OCI-LY1 (cell line): ENCODE measurements around the gene MED13L.

Experiments
- H2AFZ ChIP-seq: fragments of 200-600 bp; sonication (generic), shearing (Covaris generic); 2 replicates; pipeline ENCODE4 v1.6.0; 2014; ENCODE audit warnings: antibody characterized with exemption, mild to moderate bottlenecking, low read length
- H3F3A ChIP-seq: fragments of 200-600 bp; sonication (generic), shearing (Covaris generic); 2 replicates; pipeline ENCODE4 v1.6.0; 2014; ENCODE audit warnings: mild to moderate bottlenecking, antibody characterized with exemption, low read length, moderate library complexity; ENCODE audit not compliant: insufficient read depth
- H3K27ac ChIP-seq: fragments of 200-600 bp; sonication (generic); 2 replicates; pipeline ENCODE4 v1.5.1; 2014; ENCODE audit warnings: low read length, mixed run types, mild to moderate bottlenecking, low read depth; ENCODE audit not compliant: poor library complexity, severe bottlenecking
- H3K27me3 ChIP-seq: fragments of 200-600 bp; sonication (generic); 2 replicates; pipeline ENCODE4 v1.6.0; 2014; ENCODE audit warnings: antibody characterized with exemption, mild to moderate bottlenecking, low read length, moderate library complexity; ENCODE audit not compliant: insufficient read depth
- H3K36me3 ChIP-seq: fragments of 200-600 bp; sonication (generic); 2 replicates; pipeline ENCODE4 v1.6.1; 2014; ENCODE audit warnings: mild to moderate bottlenecking, antibody characterized with exemption, low read length, moderate library complexity, mixed read lengths; ENCODE audit not compliant: insufficient read depth
- H3K4me1 ChIP-seq: fragments of 200-600 bp; sonication (generic); 2 replicates; pipeline ENCODE4 v1.5.1; 2014; ENCODE audit warnings: mild to moderate bottlenecking, low read length, moderate library complexity; ENCODE audit not compliant: insufficient read depth, severe bottlenecking
- H3K4me2 ChIP-seq: fragments of 200-600 bp; sonication (generic), shearing (Covaris generic); 2 replicates; pipeline ENCODE4 v1.6.1; 2014; ENCODE audit warnings: low read length
- H3K4me3 ChIP-seq: fragments of 200-600 bp; sonication (generic); 2 replicates; pipeline ENCODE4 v1.5.1; 2014; ENCODE audit warnings: low read length, low read depth, mild to moderate bottlenecking, mixed read lengths; ENCODE audit not compliant: poor library complexity, severe bottlenecking
- H3K79me2 ChIP-seq: fragments of 200-600 bp; shearing (Covaris generic); 2 replicates; pipeline ENCODE4 v1.6.1; 2016; ENCODE audit warnings: mixed run types, low read length, mixed read lengths; ENCODE audit not compliant: insufficient read depth
- H3K9ac ChIP-seq: fragments of 200-600 bp; sonication (generic), shearing (Covaris generic); 2 replicates; pipeline ENCODE4 v1.6.1; 2014; ENCODE audit warnings: mild to moderate bottlenecking, low read length, mixed read lengths
- H3K9me2 ChIP-seq: fragments of 200-600 bp; sonication (generic), shearing (Covaris generic); 2 replicates; pipeline ENCODE4 v1.6.1; 2014; ENCODE audit warnings: low read depth, mild to moderate bottlenecking, low read length, mixed read lengths
- H3K9me3 ChIP-seq: fragments of 200-600 bp; shearing (Covaris generic); 2 replicates; pipeline ENCODE4 v1.6.1; 2014; ENCODE audit warnings: low read length, mixed read lengths
- H4K20me1 ChIP-seq: fragments of 200-600 bp; sonication (generic), shearing (Covaris generic); 2 replicates; pipeline ENCODE4 v1.6.0; 2016; ENCODE audit warnings: mild to moderate bottlenecking, low read length; ENCODE audit not compliant: insufficient read depth
- EZH2 ChIP-seq: fragments of 200-600 bp; sonication (generic), shearing (Covaris generic); IDR thresholded peaks from 2 replicates; pipeline ENCODE4 v1.8.0; 2017; ENCODE audit warnings: borderline replicate concordance, mixed run types, mild to moderate bottlenecking, antibody characterized with exemption, low read length, moderate library complexity, mixed read lengths
- TF ChIP-seq, protein P1 (sequence below): fragments of 200-600 bp; sonication (generic), shearing (Covaris generic); IDR thresholded peaks from 2 replicates; pipeline ENCODE4 v1.5.1; 2017; ENCODE audit warnings: mild to moderate bottlenecking, antibody characterized with exemption, low read length, moderate library complexity, mixed read lengths

MED13L gene

DNA sequence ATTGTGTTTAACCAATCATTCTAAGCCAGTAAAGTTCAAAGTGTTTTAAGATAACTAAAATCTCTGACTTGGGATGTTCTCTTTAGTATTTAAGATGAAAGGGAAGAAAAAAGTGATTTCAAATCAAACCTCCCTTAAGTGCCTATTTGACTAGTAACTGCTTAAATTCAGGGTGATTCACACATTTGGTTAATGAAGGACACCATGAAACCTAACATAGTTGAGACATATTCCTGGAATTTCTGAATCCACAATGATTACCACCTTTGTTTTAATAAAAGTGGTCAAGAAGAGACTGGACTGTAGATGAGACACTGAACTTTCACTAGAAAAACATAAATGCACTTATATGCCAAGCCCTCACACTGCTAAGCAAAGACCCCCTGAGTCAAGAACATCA is 138.7 kb downstream of the MED13L start:
- H3K27ac ChIP-seq, result no peak overlapping the region
- no peaks in the 10 kb centered on the region for H3K9me2 ChIP-seq
- H3K9ac ChIP-seq, result no peak overlapping the region
- H3F3A ChIP-seq, result no peaks in the 10 kb centered on the region
- H2AFZ ChIP-seq, result no peak overlapping the region
- no peaks in the 10 kb centered on the region for H3K9me3 ChIP-seq
- H3K79me2 ChIP-seq, result no peaks in the 10 kb centered on the region
- H3K4me1 ChIP-seq, result peaks cover 8% of the 10 kb centered on the region
- H3K36me3 ChIP-seq, result no peaks in the 10 kb centered on the region
- TF ChIP-seq, protein P1, sequence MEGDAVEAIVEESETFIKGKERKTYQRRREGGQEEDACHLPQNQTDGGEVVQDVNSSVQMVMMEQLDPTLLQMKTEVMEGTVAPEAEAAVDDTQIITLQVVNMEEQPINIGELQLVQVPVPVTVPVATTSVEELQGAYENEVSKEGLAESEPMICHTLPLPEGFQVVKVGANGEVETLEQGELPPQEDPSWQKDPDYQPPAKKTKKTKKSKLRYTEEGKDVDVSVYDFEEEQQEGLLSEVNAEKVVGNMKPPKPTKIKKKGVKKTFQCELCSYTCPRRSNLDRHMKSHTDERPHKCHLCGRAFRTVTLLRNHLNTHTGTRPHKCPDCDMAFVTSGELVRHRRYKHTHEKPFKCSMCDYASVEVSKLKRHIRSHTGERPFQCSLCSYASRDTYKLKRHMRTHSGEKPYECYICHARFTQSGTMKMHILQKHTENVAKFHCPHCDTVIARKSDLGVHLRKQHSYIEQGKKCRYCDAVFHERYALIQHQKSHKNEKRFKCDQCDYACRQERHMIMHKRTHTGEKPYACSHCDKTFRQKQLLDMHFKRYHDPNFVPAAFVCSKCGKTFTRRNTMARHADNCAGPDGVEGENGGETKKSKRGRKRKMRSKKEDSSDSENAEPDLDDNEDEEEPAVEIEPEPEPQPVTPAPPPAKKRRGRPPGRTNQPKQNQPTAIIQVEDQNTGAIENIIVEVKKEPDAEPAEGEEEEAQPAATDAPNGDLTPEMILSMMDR, result no peak
- TF ChIP-seq EZH2, result no peak
- H3K4me2 ChIP-seq, result no peak overlapping the region
- no peaks in the 10 kb centered on the region for H3K27me3 ChIP-seq
- H3K4me3 ChIP-seq, result no peak overlapping the region
- H4K20me1 ChIP-seq, result no peaks in the 10 kb centered on the region; the same call in 1 of the 2 replicates

DNA sequence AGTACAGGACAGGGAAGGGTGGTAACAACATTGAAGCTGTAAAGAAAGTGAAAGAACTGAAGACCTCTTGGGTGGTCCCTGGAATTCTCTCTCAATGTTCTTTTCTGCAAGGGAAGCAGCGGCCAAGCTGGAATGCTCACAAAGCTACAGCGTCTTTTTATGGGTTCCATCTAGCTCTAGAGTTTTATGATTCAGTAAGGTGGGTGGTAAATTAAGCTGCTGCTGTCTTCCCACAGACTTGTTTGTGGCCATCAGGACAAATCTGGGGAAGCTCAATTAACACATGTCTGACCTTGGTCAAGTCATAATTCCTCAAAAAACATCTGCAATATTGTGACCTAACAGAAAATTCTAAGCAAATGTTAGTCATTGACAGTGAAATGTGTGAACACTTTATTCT is 139.1 kb downstream of the MED13L start:
- Histone ChIP-seq H3K4me1 (peaks cover 8% of the 10 kb centered on the region), H3K36me3 (no peaks in the 10 kb centered on the region), H3K27ac (no peak overlapping the region), H3K4me3 (no peak overlapping the region), H3K79me2 (no peaks in the 10 kb centered on the region), H2AFZ (no peak overlapping the region), H3K9me2 (no peaks in the 10 kb centered on the region), H3K9me3 (no peaks in the 10 kb centered on the region), H3K9ac (no peak overlapping the region), H3F3A (no peaks in the 10 kb centered on the region), H3K4me2 (no peak overlapping the region), H4K20me1 (no peaks in the 10 kb centered on the region; the same call in none of the 2 replicates), H3K27me3 (no peaks in the 10 kb centered on the region)
- no peak for TF ChIP-seq EZH2
- TF ChIP-seq, protein P1, result no peak

DNA sequence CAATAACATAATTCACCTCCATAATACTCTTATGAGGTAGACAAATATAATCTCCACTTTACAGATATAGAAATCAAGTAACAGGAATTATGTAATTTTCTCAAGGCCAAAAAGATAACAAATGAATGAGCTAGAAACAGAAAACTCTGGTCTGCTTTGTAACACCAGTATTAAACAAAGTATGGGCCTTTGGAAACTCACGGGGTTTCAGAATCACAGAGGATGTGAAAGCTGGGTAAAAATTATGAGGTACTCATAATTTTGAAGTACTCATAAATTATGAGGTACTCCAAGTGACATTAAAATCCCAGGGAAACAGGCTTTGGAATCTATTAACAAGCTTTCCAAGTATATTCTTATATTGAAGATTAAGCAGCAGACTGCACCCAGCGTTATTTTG is 140.2 kb downstream of the MED13L start:
- no peak overlapping the region for H3K9ac ChIP-seq
- peaks cover 4% of the 10 kb centered on the region for H3K4me1 ChIP-seq
- TF ChIP-seq, protein P1, result no peak

More for the DNA sequence above, 140.2 kb downstream of the MED13L start:
- Histone ChIP-seq H3K36me3 (no peaks in the 10 kb centered on the region), H2AFZ (no peak overlapping the region), H3K79me2 (no peaks in the 10 kb centered on the region), H3K27me3 (no peaks in the 10 kb centered on the region), H3K4me3 (no peak overlapping the region), H3K27ac (no peak overlapping the region), H3F3A (no peaks in the 10 kb centered on the region), H4K20me1 (no peaks in the 10 kb centered on the region; the same call in none of the 2 replicates), H3K9me3 (no peaks in the 10 kb centered on the region), H3K9me2 (no peaks in the 10 kb centered on the region), H3K4me2 (no peak overlapping the region)
